ENCODE data around the gene CPLANE2. TPM values are rescaled to one million over a fixed set of nuclear protein-coding genes. Genes with fewer than 3 reads are reported as not detected.

Gene CPLANE2
- total and polyA plus RNA-seq, 7 donors, result 1.0 to 7.4 (median 4.5) TPM

- peaks cover 2 to 57% of the 10 kb centered on the region in 2 donors for H3K36me3 ChIP-seq (ENCODE audit: insufficient read depth in 1 of 2, low read depth in 1 of 2)
These were observed 14.4 kb upstream of the CPLANE2 start for GRCh38 chr1:16251381-16251780.

DNA sequence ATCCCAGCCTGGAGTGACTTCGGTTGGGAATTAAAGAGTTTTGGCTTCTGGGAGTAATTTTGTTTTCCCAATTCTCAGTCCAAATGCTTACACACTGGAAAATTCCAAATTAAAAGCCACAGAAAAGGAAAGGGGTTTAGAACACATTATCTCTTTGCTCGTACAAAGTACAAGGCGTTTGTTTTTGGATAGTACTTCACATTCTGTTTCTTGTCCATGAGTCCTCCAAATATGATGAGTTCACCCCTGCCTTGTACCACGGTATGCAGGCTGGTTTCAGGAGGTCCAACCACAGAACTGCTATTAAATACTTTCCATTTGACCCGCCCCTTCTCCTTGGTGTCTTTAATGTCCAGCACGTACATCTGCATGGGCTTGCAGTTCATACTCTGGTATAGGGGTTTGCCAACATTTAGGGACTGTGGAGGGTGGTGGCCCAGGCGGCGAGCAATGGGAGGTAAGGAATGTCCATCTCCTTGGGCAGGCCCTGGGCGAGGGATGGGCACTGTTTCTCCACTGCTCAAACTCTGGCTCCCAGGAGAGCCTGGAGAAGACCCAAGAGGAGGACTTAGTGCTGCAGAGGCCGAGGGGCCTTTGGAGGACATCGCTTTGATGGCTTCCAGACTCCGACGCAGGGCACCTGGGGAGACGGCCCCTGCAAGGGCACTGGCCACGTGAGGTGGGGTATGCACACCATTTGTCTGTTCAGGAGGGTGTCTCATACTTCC lies 13.7 kb upstream of the CPLANE2 start:
- Histone ChIP-seq H3K36me3 (ENCODE audit: insufficient read depth in 1 of 2, low read depth in 1 of 2) (peaks cover 2 to 53% of the 10 kb centered on the region in 2 donors), H3K27ac (peak overlapping the region; percentile 21), H3K27me3 (ENCODE audit: insufficient read depth in 3 of 3, low read length in 2 of 3) (no peaks in the 10 kb centered on the region), H3K4me1 (peaks cover 29% of the 10 kb centered on the region), H3K9me3 (no peaks in the 10 kb centered on the region), H3K4me3 (no peak overlapping the region)
- intact Hi-C loops (cut with DNase I), result no loop called here
- TF ChIP-seq, protein P1, sequence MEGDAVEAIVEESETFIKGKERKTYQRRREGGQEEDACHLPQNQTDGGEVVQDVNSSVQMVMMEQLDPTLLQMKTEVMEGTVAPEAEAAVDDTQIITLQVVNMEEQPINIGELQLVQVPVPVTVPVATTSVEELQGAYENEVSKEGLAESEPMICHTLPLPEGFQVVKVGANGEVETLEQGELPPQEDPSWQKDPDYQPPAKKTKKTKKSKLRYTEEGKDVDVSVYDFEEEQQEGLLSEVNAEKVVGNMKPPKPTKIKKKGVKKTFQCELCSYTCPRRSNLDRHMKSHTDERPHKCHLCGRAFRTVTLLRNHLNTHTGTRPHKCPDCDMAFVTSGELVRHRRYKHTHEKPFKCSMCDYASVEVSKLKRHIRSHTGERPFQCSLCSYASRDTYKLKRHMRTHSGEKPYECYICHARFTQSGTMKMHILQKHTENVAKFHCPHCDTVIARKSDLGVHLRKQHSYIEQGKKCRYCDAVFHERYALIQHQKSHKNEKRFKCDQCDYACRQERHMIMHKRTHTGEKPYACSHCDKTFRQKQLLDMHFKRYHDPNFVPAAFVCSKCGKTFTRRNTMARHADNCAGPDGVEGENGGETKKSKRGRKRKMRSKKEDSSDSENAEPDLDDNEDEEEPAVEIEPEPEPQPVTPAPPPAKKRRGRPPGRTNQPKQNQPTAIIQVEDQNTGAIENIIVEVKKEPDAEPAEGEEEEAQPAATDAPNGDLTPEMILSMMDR (IDR thresholded peaks at IDR 0.05), result no peak
- ATAC-seq, result no peak
- 62 to 77% (median 62%) methylated on average over 15 of the region's 15 CpGs for WGBS, 3 donors
- no peak for DNase-seq

More at GRCh38 chr1:16251381-16251780, 14.4 kb upstream of the CPLANE2 start:
- TF ChIP-seq, protein P1 (IDR thresholded peaks at IDR 0.05), result no peak
- H3K27me3 ChIP-seq (ENCODE audit: insufficient read depth in 3 of 3, low read length in 2 of 3), result no peaks in the 10 kb centered on the region
- H3K9me3 ChIP-seq, result no peaks in the 10 kb centered on the region
- no peak for DNase-seq
- no peak for ATAC-seq
- H3K4me1 ChIP-seq, result peaks cover 29% of the 10 kb centered on the region
- intact Hi-C loops (cut with DNase I), result no loop called here
- no peak overlapping the region for H3K4me3 ChIP-seq
- WGBS, 3 donors, result 72 to 86% (median 78%) methylated on average over 10 of the region's 10 CpGs
- peak overlapping the region; percentile 21 for H3K27ac ChIP-seq

DNA sequence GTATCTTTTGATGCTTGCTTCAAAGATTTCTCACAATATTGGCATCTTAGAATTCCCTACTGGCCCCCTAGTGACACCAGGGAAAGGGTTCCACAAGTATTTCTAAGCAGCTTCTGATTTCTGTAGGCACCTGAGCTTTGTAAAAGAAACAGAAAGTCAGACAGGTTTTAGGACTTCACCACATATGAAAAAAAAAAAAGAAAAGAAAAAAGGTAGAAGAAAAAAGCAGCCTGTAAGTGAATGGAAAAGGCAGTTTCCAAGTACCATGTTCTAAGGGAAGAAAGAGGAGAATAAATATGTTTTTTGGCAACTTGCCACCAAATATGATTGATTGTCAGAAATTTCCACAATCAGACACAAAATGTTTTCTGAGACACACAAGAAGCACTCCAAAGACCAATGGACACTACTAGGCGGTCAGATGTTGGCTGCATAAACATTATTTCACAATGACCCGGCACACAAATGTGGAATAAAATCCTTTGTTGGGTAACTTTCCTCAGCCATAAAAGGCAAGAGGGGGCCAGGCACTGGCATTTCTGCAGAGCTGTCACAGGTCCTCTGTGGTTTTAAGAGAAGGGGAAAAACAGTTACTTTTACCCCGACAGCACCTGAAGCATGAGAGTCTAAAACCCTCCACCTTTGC lies 12.7 kb upstream of the CPLANE2 start:
- peaks cover 2 to 47% of the 10 kb centered on the region in 2 donors for H3K36me3 ChIP-seq (ENCODE audit: insufficient read depth in 1 of 2, low read depth in 1 of 2)
- intact Hi-C loops (cut with DNase I), result loop anchor here (5.0 to 10.0 kb wide), 2 partner anchors 105 to 118 kb away; partner anchors contain the start of genes FBXO42 (in 1 of the 2) and SZRD1 (in 1 of the 2)
- H3K4me3 ChIP-seq, result no peak overlapping the region
- H3K4me1 ChIP-seq, result peaks cover 29% of the 10 kb centered on the region
- DNase-seq (peak; percentile 50 to 72), ATAC-seq (peak in 3 of 4 donors; percentile 19 to 53 (median 23))
- TF ChIP-seq, protein P1 (IDR thresholded peaks at IDR 0.05), result no peak
- peak overlapping the region; percentile 61 for H3K27ac ChIP-seq
- WGBS, 3 donors, result 18 to 48% (median 27%) methylated on average over 3 of the region's 3 CpGs
- no peaks in the 10 kb centered on the region for H3K9me3 ChIP-seq
- H3K27me3 ChIP-seq (ENCODE audit: insufficient read depth in 3 of 3, low read length in 2 of 3), result no peaks in the 10 kb centered on the region

- no peaks in the 10 kb centered on the region for H3K9me3 ChIP-seq
- H3K36me3 ChIP-seq (ENCODE audit: insufficient read depth in 1 of 2, low read depth in 1 of 2), result peaks cover 2 to 44% of the 10 kb centered on the region in 2 donors
- H3K27ac ChIP-seq, result peak overlapping the region; percentile 61
- no peaks in the 10 kb centered on the region for H3K27me3 ChIP-seq (ENCODE audit: insufficient read depth in 3 of 3, low read length in 2 of 3)
- WGBS, 3 donors, result 12 to 18% (median 12%) methylated on average over 7 of the region's 7 CpGs
- intact Hi-C loops (cut with DNase I), result loop anchor here (1.0 to 10.0 kb wide), 3 partner anchors 106 to 170 kb away; partner anchors contain the start of genes FBXO42 (in 1 of the 2) and SZRD1 (in 1 of the 2)
- ATAC-seq, result peak; percentile 59 to 83 (median 73)
- DNase-seq, result peak; percentile 78 to 94
- TF ChIP-seq, protein P1 (IDR thresholded peaks at IDR 0.05), result no peak
- peaks cover 33% of the 10 kb centered on the region for H3K4me1 ChIP-seq
- peak overlapping the region; percentile 4 for H3K4me3 ChIP-seq
These were observed 11.9 kb upstream of the CPLANE2 start for GRCh38 chr1:16248603-16249516.
